Measurements from ENCODE around the gene BRF1.

The BRF1 gene

GRCh38 chr14:105200074-105200473 lies 100.7 kb downstream of the BRF1 start:
- WGBS, 2 donors (ENCODE audit: extremely low coverage in 2 of 2, insufficient read length in 2 of 2, insufficient replicate concordance in 1 of 2), result no CpG with 5 or more reads among the region's 10 CpGs

GRCh38 chr14:105199093-105199492 lies 101.7 kb downstream of the BRF1 start:
- peaks cover 0 to 4% (median 0%) of the 10 kb centered on the region in 3 experiments for H3K27me3 ChIP-seq (ENCODE audit: control insufficient read depth in 3 of 3, insufficient read depth in 3 of 3, low read depth in 1 of 3, low read length in 3 of 3)
- H3K23ac ChIP-seq (ENCODE audit: low read depth, low read length, poor library complexity), result peak overlapping the region; percentile 57
- H3K4me2 ChIP-seq (ENCODE audit: insufficient read depth, low read length, poor library complexity, severe bottlenecking), result no peak overlapping the region
- no peaks in the 10 kb centered on the region for H3K9me3 ChIP-seq (replicated peaks in 1 of 2; ENCODE audit: control insufficient read depth in 2 of 2, insufficient read depth in 1 of 2, low read depth in 1 of 2, low read length in 2 of 2)
- H2BK5ac ChIP-seq (ENCODE audit: low read length), result peak overlapping the region; percentile 8
- no peak overlapping the region for H3K4me3 ChIP-seq (ENCODE audit: low read length in 2 of 2)
- peak overlapping the region; percentile 59 for H3K4ac ChIP-seq (ENCODE audit: low read length)
- H4K8ac ChIP-seq (ENCODE audit: low read depth, low read length), result no peak overlapping the region
- H2BK15ac ChIP-seq (ENCODE audit: low read length), result peak overlapping the region; percentile 76
- H3K14ac ChIP-seq (ENCODE audit: low read length), result no peak overlapping the region
- H4K91ac ChIP-seq (ENCODE audit: low read depth, low read length, poor library complexity), result no peak overlapping the region
- no peak for DNase-seq (ENCODE audit: low spot score)
- peaks cover 1% of the 10 kb centered on the region for H3K79me1 ChIP-seq (ENCODE audit: low read depth, low read length)
- H2BK120ac ChIP-seq (ENCODE audit: low read depth, low read length), result peak overlapping the region; percentile 38
- peak overlapping the region; percentile 97 for H2AK5ac ChIP-seq (ENCODE audit: low read depth, low read length)
- H3K4me1 ChIP-seq (ENCODE audit: control insufficient read depth in 2 of 2, insufficient read depth in 1 of 2, low read depth in 1 of 2, low read length in 2 of 2), result peaks cover 29 to 50% of the 10 kb centered on the region in 2 donors
- no peaks in the 10 kb centered on the region for H3K36me3 ChIP-seq (replicated peaks in 1 of 2; ENCODE audit: control insufficient read depth in 2 of 2, insufficient read depth in 2 of 2, low read length in 2 of 2)
- peak overlapping the region; percentile 88 for H3K18ac ChIP-seq (ENCODE audit: low read length)
- H2BK12ac ChIP-seq (ENCODE audit: low read length), result peak overlapping the region; percentile 63
- no peak overlapping the region for H3K27ac ChIP-seq (replicated peaks; ENCODE audit: low read length)
- WGBS, 2 donors (ENCODE audit: extremely low coverage in 2 of 2, insufficient read length in 2 of 2, insufficient replicate concordance in 1 of 2), result no CpG with 5 or more reads among the region's 18 CpGs
- H3K9ac ChIP-seq (ENCODE audit: low read depth, low read length, poor library complexity), result peak overlapping the region; percentile 50
- H2AFZ ChIP-seq (ENCODE audit: low read length), result no peak overlapping the region

More at GRCh38 chr14:105200074-105200473, 100.7 kb downstream of the BRF1 start:
- peaks cover 0 to 2% (median 0%) of the 10 kb centered on the region in 3 experiments for H3K27me3 ChIP-seq (ENCODE audit: control insufficient read depth in 3 of 3, insufficient read depth in 3 of 3, low read depth in 1 of 3, low read length in 3 of 3)
- peak overlapping the region; percentile 8 for H2BK5ac ChIP-seq (ENCODE audit: low read length)
- H3K14ac ChIP-seq (ENCODE audit: low read length), result peak overlapping the region; percentile 60
- H3K9me3 ChIP-seq (replicated peaks in 1 of 2; ENCODE audit: control insufficient read depth in 2 of 2, insufficient read depth in 1 of 2, low read depth in 1 of 2, low read length in 2 of 2), result peaks cover 0 to 2% of the 10 kb centered on the region in 2 donors
- no peak overlapping the region for H3K4me2 ChIP-seq (ENCODE audit: insufficient read depth, low read length, poor library complexity, severe bottlenecking)
- no peak overlapping the region for H3K4me3 ChIP-seq (ENCODE audit: low read length in 2 of 2)
- H4K91ac ChIP-seq (ENCODE audit: low read depth, low read length, poor library complexity), result no peak overlapping the region
- no peak overlapping the region for H2AFZ ChIP-seq (ENCODE audit: low read length)
- H2BK12ac ChIP-seq (ENCODE audit: low read length), result no peak overlapping the region
- H3K9ac ChIP-seq (ENCODE audit: low read depth, low read length, poor library complexity), result no peak overlapping the region
- H2BK120ac ChIP-seq (ENCODE audit: low read depth, low read length), result no peak overlapping the region
- no peak overlapping the region for H3K4ac ChIP-seq (ENCODE audit: low read length)
- H3K36me3 ChIP-seq (replicated peaks in 1 of 2; ENCODE audit: control insufficient read depth in 2 of 2, insufficient read depth in 2 of 2, low read length in 2 of 2), result no peaks in the 10 kb centered on the region
- peak overlapping the region; percentile 97 for H2AK5ac ChIP-seq (ENCODE audit: low read depth, low read length)
- peaks cover 1% of the 10 kb centered on the region for H3K79me1 ChIP-seq (ENCODE audit: low read depth, low read length)
- H3K18ac ChIP-seq (ENCODE audit: low read length), result peak overlapping the region; percentile 78
- no peak for DNase-seq (ENCODE audit: low spot score)
- H2BK15ac ChIP-seq (ENCODE audit: low read length), result peak overlapping the region; percentile 76
- no peak overlapping the region for H4K8ac ChIP-seq (ENCODE audit: low read depth, low read length)
- H3K4me1 ChIP-seq (ENCODE audit: control insufficient read depth in 2 of 2, insufficient read depth in 1 of 2, low read depth in 1 of 2, low read length in 2 of 2), result peaks cover 29 to 47% of the 10 kb centered on the region in 2 donors
- peak overlapping the region; percentile 57 for H3K23ac ChIP-seq (ENCODE audit: low read depth, low read length, poor library complexity)
- no peak overlapping the region for H3K27ac ChIP-seq (replicated peaks; ENCODE audit: low read length)

GRCh38 chr14:105198588-105198987 lies 102.2 kb downstream of the BRF1 start:
- H2BK15ac ChIP-seq (ENCODE audit: low read length), result peak overlapping the region; percentile 3
- H2BK120ac ChIP-seq (ENCODE audit: low read depth, low read length), result no peak overlapping the region
- H2BK5ac ChIP-seq (ENCODE audit: low read length), result peak overlapping the region; percentile 8
- H2BK12ac ChIP-seq (ENCODE audit: low read length), result peak overlapping the region; percentile 76
- peak overlapping the region; percentile 92 for H2AK5ac ChIP-seq (ENCODE audit: low read depth, low read length)
- H3K23ac ChIP-seq (ENCODE audit: low read depth, low read length, poor library complexity), result no peak overlapping the region
- H2AFZ ChIP-seq (ENCODE audit: low read length), result no peak overlapping the region
- no peak overlapping the region for H3K9ac ChIP-seq (ENCODE audit: low read depth, low read length, poor library complexity)
- DNase-seq (ENCODE audit: low spot score), result no peak
- no peaks in the 10 kb centered on the region for H3K36me3 ChIP-seq (replicated peaks in 1 of 2; ENCODE audit: control insufficient read depth in 2 of 2, insufficient read depth in 2 of 2, low read length in 2 of 2)
- peaks cover 30 to 55% of the 10 kb centered on the region in 2 donors for H3K4me1 ChIP-seq (ENCODE audit: control insufficient read depth in 2 of 2, insufficient read depth in 1 of 2, low read depth in 1 of 2, low read length in 2 of 2)
- H3K79me1 ChIP-seq (ENCODE audit: low read depth, low read length), result peaks cover 1% of the 10 kb centered on the region
- H3K4me3 ChIP-seq (ENCODE audit: low read length in 2 of 2), result no peak overlapping the region
- H3K4ac ChIP-seq (ENCODE audit: low read length), result no peak overlapping the region
- peak overlapping the region; percentile 64 for H4K91ac ChIP-seq (ENCODE audit: low read depth, low read length, poor library complexity)
- H4K8ac ChIP-seq (ENCODE audit: low read depth, low read length), result no peak overlapping the region
- peak overlapping the region; percentile 77 for H3K18ac ChIP-seq (ENCODE audit: low read length)
- no CpG with 5 or more reads among the region's 4 CpGs for WGBS, 2 donors (ENCODE audit: extremely low coverage in 2 of 2, insufficient read length in 2 of 2, insufficient replicate concordance in 1 of 2)
- H3K9me3 ChIP-seq (replicated peaks in 1 of 2; ENCODE audit: control insufficient read depth in 2 of 2, insufficient read depth in 1 of 2, low read depth in 1 of 2, low read length in 2 of 2), result no peaks in the 10 kb centered on the region
- peaks cover 0 to 4% (median 0%) of the 10 kb centered on the region in 3 experiments for H3K27me3 ChIP-seq (ENCODE audit: control insufficient read depth in 3 of 3, insufficient read depth in 3 of 3, low read depth in 1 of 3, low read length in 3 of 3)
- H3K27ac ChIP-seq (replicated peaks; ENCODE audit: low read length), result no peak overlapping the region
- peak overlapping the region; percentile 25 for H3K14ac ChIP-seq (ENCODE audit: low read length)
- H3K4me2 ChIP-seq (ENCODE audit: insufficient read depth, low read length, poor library complexity, severe bottlenecking), result no peak overlapping the region

- Histone ChIP-seq H3K9ac (ENCODE audit: low read depth, low read length, poor library complexity) (peak overlapping the region; percentile 47), H2AFZ (ENCODE audit: low read length) (peak overlapping the region; percentile 98), H4K8ac (ENCODE audit: low read depth, low read length) (no peak overlapping the region), H3K79me1 (ENCODE audit: low read depth, low read length) (peaks cover 1% of the 10 kb centered on the region), H2BK12ac (ENCODE audit: low read length) (peak overlapping the region; percentile 96), H3K36me3 (replicated peaks in 1 of 2; ENCODE audit: control insufficient read depth in 2 of 2, insufficient read depth in 2 of 2, low read length in 2 of 2) (no peaks in the 10 kb centered on the region), H3K4ac (ENCODE audit: low read length) (peak overlapping the region; percentile 32), H2AK5ac (ENCODE audit: low read depth, low read length) (peak overlapping the region; percentile 8), H3K14ac (ENCODE audit: low read length) (no peak overlapping the region), H2BK15ac (ENCODE audit: low read length) (peak overlapping the region; percentile 3), H3K4me2 (ENCODE audit: insufficient read depth, low read length, poor library complexity, severe bottlenecking) (peak overlapping the region; percentile 71), H3K18ac (ENCODE audit: low read length) (peak overlapping the region; percentile 100), H3K4me1 (ENCODE audit: control insufficient read depth in 2 of 2, insufficient read depth in 1 of 2, low read depth in 1 of 2, low read length in 2 of 2) (peaks cover 30 to 61% of the 10 kb centered on the region in 2 donors), H3K27ac (replicated peaks; ENCODE audit: low read length) (peak overlapping the region; percentile 86), H2BK120ac (ENCODE audit: low read depth, low read length) (peak overlapping the region; percentile 82), H4K91ac (ENCODE audit: low read depth, low read length, poor library complexity) (peak overlapping the region; percentile 65), H3K27me3 (ENCODE audit: control insufficient read depth in 3 of 3, insufficient read depth in 3 of 3, low read depth in 1 of 3, low read length in 3 of 3) (peaks cover 0 to 4% (median 0%) of the 10 kb centered on the region in 3 experiments), H3K9me3 (replicated peaks in 1 of 2; ENCODE audit: control insufficient read depth in 2 of 2, insufficient read depth in 1 of 2, low read depth in 1 of 2, low read length in 2 of 2) (no peaks in the 10 kb centered on the region), H2BK5ac (ENCODE audit: low read length) (no peak overlapping the region), H3K23ac (ENCODE audit: low read depth, low read length, poor library complexity) (no peak overlapping the region), H3K4me3 (ENCODE audit: low read length in 2 of 2) (no peak overlapping the region)
- no CpG with 5 or more reads among the region's 15 CpGs for WGBS, 2 donors (ENCODE audit: extremely low coverage in 2 of 2, insufficient read length in 2 of 2, insufficient replicate concordance in 1 of 2)
- DNase-seq (ENCODE audit: low spot score), result peak; percentile 47
Measured at GRCh38 chr14:105197211-105197641, 103.6 kb downstream of the BRF1 start.

All from neuronal stem cell (in vitro differentiated cells).